ENCODE measurements around the gene GCKR. TPM values are rescaled to one million over a fixed set of nuclear protein-coding genes. Genes with fewer than 3 reads are reported as not detected.

GCKR gene
- total and polyA plus RNA-seq, 2 of the 13 experiments (the other 11 are each of a cell fraction or from before 2014, with no cell fraction given) = 15.2 to 48.3 TPM

GRCh38 chr2:27518113-27518781, 21.6 kb downstream of the GCKR start (continued):
- TF ChIP-seq MNT (IDR thresholded peaks at IDR 0.05) (no peak), ZNF367 (CRISPR knock-in tag; IDR thresholded peaks at IDR 0.05; ENCODE audit: borderline replicate concordance) (no peak), FOSL1 (CRISPR knock-in tag; IDR thresholded peaks at IDR 0.05; ENCODE audit: borderline replicate concordance) (no peak), ZBTB20 (CRISPR knock-in tag; IDR thresholded peaks at IDR 0.05; ENCODE audit: borderline replicate concordance, low read depth) (no peak), MED13 (CRISPR knock-in tag; IDR thresholded peaks at IDR 0.05) (no peak), ZFP90 (CRISPR knock-in tag; IDR thresholded peaks at IDR 0.05; ENCODE audit: borderline replicate concordance) (no peak), NFIB (CRISPR knock-in tag; IDR thresholded peaks at IDR 0.05; ENCODE audit: borderline replicate concordance) (no peak), MBNL3 (CRISPR knock-in tag; conservative IDR thresholded peaks at IDR 0.05) (no peak), ZNF510 (CRISPR knock-in tag; IDR thresholded peaks at IDR 0.05; ENCODE audit: low read depth) (no peak), BRCA1 (CRISPR knock-in tag; IDR thresholded peaks at IDR 0.05) (no peak), SMAD9 (CRISPR knock-in tag; IDR thresholded peaks at IDR 0.05) (no peak), HOXA7 (CRISPR knock-in tag; IDR thresholded peaks at IDR 0.05) (no peak), MTF2 (CRISPR knock-in tag; IDR thresholded peaks at IDR 0.05; ENCODE audit: borderline replicate concordance) (no peak), DRAP1 (CRISPR knock-in tag; IDR thresholded peaks at IDR 0.05) (no peak), TERF1 (CRISPR knock-in tag; IDR thresholded peaks at IDR 0.05) (no peak), ZHX1 (CRISPR knock-in tag; IDR thresholded peaks at IDR 0.05; ENCODE audit: low read depth) (no peak), KAT8 (CRISPR knock-in tag; IDR thresholded peaks at IDR 0.05) (no peak), ZNF589 (CRISPR knock-in tag; conservative IDR thresholded peaks at IDR 0.05) (no peak), JUND (CRISPR knock-in tag; IDR thresholded peaks at IDR 0.05) (no peak), ZNF564 (CRISPR knock-in tag; IDR thresholded peaks at IDR 0.05) (no peak), FUBP1 (CRISPR knock-in tag; IDR thresholded peaks at IDR 0.05; ENCODE audit: borderline replicate concordance) (no peak), BCL6 (CRISPR knock-in tag; IDR thresholded peaks at IDR 0.05) (peak; percentile 10; the same call in 1 of the 2 replicates), REPIN1 (CRISPR knock-in tag; IDR thresholded peaks at IDR 0.05; ENCODE audit: borderline replicate concordance, low read depth) (peak; percentile 48; the same call in 1 of the 2 replicates)

Measured in HepG2 (cell line).